GM19240 (cell line): ENCODE measurements around the gene ZNF750.
A peak's percentile ranks its signal among the peaks of the same experiment; 100 is the strongest.
"Not testable (repeated sequence)": the region's sequence is repeated elsewhere in the genome, so short reads cannot be mapped to it uniquely, and the experiment has no call there.

Experiments
- DNase-seq: peaks from one replicate; pipeline ENCODE4 v3.0.0; 2011; ENCODE audit warnings: low spot score; ENCODE audit not compliant: insufficient read length

ZNF750 gene

GRCh38 chr17:82794781-82795482 lies 44.9 kb downstream of the ZNF750 start:
- no peak for DNase-seq

- DNase-seq, result no peak
These were observed 45.7 kb downstream of the ZNF750 start for GRCh38 chr17:82793974-82794630.

GRCh38 chr17:82791532-82791931 lies 48.3 kb downstream of the ZNF750 start:
- no peak for DNase-seq

- no peak for DNase-seq
These were observed 49.4 kb downstream of the ZNF750 start for GRCh38 chr17:82790391-82790790.

- DNase-seq, result no peak
These were observed 50.0 kb downstream of the ZNF750 start for GRCh38 chr17:82789806-82790205.

- no peak for DNase-seq
These were observed 50.7 kb downstream of the ZNF750 start for GRCh38 chr17:82789051-82789592.

GRCh38 chr17:82788206-82789001 lies 51.4 kb downstream of the ZNF750 start:
- DNase-seq, result no peak

GRCh38 chr17:82787081-82787848 lies 52.6 kb downstream of the ZNF750 start:
- DNase-seq, result no peak

- no peak for DNase-seq
These were observed 53.4 kb downstream of the ZNF750 start for GRCh38 chr17:82786427-82786826.

GRCh38 chr17:82785581-82785980 lies 54.2 kb downstream of the ZNF750 start:
- not testable (repeated sequence) for DNase-seq

- no peak for DNase-seq
These were observed 56.3 kb downstream of the ZNF750 start for GRCh38 chr17:82783498-82783897.

GRCh38 chr17:82782657-82783207 lies 57.1 kb downstream of the ZNF750 start:
- no peak for DNase-seq

GRCh38 chr17:82781894-82782274 lies 57.9 kb downstream of the ZNF750 start:
- DNase-seq, result peak; percentile 95

GRCh38 chr17:82780971-82781893 lies 58.6 kb downstream of the ZNF750 start:
- DNase-seq, result no peak

GRCh38 chr17:82780195-82780594 lies 59.6 kb downstream of the ZNF750 start:
- DNase-seq, result no peak

- DNase-seq, result no peak
These were observed 60.3 kb downstream of the ZNF750 start for GRCh38 chr17:82779541-82779940.
